IPS-18c (cell line): ENCODE results near the gene CCNL1.
"Not testable (repeated sequence)": the region's sequence is repeated elsewhere in the genome, so short reads cannot be mapped to it uniquely, and the experiment has no call there.

ENCODE experiments used
- H3K4me3 ChIP-seq: 2 replicates; pipeline ENCODE4 v1.7.0; 2013; ENCODE audit warnings: low read depth, mild to moderate bottlenecking, low read length, moderate library complexity; ENCODE audit not compliant: insufficient read depth
- H3K9me3 ChIP-seq: one replicate; pipeline ENCODE4 v1.6.1; 2013; ENCODE audit warnings: mild to moderate bottlenecking, low read length, moderate library complexity; ENCODE audit not compliant: control insufficient read depth, insufficient read depth

Gene CCNL1

DNA sequence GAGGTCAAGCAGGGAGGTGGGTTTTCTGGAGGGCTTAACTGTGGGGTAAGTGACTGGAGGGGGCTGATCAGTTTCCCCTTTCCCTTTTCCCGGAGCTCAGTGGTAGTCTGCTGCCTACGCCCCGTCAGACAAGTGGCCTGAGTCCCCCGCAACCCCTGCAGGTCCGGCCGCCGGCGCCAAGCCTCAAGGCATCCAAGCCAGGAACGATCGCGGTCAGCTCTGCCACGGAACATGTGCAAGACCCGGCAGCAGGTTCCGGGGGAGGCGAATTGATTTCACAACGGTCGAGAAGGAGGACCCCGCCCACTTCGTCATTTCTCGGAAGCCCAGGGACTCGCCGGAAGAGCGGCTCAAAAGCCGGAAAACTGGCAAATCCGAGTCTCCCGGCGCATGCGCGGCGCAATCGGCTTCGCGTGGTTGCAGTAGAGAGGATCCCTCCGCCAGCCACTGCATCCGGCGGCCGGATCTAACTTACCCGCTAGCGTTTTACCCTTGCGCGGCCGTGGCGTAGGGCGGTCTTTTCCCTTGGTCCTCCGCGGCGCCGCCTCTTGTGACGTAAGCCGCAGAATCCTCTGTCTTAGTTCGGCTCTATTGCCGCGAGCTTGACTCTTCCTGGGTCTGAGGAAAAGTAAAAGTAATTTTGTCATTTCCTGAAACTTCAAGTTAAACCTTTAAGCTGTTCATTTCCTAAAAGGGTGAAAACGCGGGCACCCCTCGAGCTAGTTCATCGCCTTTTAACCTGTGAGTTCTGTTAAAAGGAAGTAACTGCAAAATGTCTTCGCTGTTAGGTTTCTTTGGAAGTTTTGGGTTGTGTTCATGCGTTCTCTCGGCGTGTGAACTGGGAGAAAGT, 14.9 kb upstream of the CCNL1 start:
- Histone ChIP-seq H3K9me3 (peaks cover 10% of the 10 kb centered on the region), H3K4me3 (peak overlapping the region; percentile 72)

DNA sequence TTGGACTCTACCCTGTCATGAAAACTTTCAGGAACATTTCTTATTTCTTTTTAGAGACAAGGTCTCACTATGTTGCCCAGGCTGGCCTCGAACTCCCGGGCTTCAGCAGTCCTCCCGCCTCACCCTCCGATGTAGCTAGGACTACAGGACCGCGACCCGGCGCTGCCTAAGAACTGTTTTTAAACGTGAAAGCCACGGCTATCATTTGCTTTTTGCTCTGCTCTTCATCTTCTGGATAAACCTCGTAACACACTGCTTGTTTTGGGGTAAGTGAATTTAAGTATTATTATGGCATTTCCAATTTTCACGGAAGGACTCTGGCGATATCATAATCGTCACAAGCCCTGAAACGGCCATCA, 14.3 kb upstream of the CCNL1 start:
- Histone ChIP-seq H3K9me3 (peaks cover 6% of the 10 kb centered on the region), H3K4me3 (peak overlapping the region; percentile 68)

DNA sequence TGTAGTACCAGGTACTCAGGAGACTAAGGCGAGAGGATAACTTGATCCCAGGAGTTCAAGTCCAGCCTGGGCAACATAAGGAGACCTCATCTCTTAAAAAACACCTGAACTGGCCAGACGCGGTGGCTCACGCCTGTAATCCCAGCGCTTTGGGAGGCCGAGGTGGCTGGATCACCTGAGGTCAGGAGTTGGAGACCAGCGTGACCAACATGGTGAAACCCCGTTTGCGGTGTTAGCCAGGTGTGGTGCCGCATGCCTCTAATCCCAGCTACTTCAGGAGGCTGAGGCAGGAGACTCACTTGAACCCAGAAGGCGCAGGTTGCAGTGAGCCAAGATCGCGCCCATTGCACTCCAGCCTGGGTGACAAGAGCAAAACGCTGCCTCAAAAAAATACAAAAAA, 13.4 kb upstream of the CCNL1 start:
- not testable (repeated sequence) for H3K4me3 ChIP-seq

DNA sequence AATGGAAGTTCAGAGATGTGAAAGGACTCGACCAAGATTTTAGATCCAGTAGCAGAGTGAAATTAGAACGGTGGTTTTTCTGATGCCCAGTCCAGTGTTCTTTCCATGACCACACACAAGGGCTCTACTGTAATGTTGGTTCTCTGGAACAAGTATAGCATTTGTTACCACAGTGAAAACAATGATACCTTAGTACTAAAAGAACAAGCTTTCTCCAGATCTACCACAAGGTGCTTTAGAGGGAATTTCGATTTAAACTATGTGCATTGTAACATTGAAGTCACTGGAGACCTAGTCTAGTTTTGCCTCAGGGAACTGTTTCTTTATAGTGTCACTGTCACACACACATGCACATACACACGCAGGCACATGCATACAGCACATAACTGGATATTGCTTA, 12.8 kb upstream of the CCNL1 start:
- Histone ChIP-seq H3K9me3 (no peaks in the 10 kb centered on the region), H3K4me3 (no peak overlapping the region)

More for the DNA sequence above, 13.4 kb upstream of the CCNL1 start:
- H3K9me3 ChIP-seq: not testable (repeated sequence)

DNA sequence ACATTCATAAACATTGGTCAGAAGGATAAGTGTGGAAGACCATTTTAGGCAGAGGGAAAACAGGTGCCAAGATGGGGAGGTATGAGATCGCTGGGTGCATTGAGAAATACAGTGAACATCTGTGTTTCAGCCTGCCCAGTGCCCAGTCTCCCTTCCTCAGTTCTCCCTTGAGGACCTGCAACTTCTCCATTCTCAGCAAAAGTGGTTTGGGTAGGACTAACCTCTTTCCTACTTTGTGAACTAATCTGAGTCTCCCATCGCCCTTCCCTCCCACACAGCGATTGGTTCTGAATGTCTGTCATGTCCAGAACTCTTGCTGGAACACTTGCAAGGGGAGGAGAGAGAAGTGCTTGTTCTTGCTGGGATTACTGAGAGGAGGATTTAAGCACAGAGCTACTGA, 10.9 kb upstream of the CCNL1 start:
- H3K4me3 ChIP-seq: no peak overlapping the region
- H3K9me3 ChIP-seq: no peaks in the 10 kb centered on the region

DNA sequence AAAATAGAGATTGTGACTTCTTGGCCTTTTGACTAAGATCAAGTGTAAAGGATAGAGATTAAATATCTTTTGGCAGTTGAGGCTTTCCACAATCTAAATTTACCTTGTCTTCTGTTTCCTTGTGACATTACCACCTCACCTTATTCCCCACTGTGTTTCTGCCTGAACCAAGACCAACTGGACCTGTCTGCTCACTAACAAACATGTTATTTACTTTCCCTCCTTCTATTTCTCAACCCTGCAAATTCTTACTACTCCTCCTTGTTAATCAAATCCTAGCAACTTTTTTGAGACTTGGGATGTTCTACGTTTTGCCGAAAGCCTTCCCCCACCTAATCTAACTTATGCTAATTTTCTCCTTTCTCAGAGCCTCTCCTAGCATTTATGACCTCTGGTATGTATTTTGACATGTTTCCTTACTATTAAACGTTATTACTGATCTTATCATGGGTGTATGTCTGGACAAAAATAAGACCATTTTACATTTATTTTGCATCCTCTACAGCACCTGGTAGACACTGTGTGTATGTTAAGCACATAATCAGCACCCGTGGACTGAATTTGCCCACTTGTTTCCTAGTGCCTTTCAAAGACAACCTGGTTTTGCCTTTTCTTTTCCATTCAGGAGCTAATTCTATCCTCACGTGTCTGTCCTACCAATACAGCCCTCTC, 7.6 kb upstream of the CCNL1 start:
- Histone ChIP-seq H3K4me3 (no peak overlapping the region), H3K9me3 (no peaks in the 10 kb centered on the region)

DNA sequence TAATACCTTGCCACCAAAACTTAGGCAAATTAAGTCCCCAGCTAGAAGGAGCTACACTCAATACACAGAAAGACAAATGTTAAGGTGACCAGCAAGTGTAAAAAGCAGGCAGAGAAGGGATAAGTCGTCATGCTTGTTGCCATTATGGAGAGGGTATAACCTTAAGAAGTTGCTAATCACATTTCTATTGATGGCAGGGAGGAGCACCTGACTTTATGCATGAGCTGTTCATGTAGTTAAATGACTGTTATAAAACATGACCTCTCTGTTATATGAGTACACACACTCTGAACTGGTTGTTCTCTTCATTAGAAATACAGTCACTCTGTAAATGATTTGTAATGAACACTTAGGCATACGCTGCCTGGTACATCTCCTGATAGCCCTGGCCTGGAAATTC, 6.6 kb upstream of the CCNL1 start:
- no peak overlapping the region for H3K4me3 ChIP-seq
- no peaks in the 10 kb centered on the region for H3K9me3 ChIP-seq

DNA sequence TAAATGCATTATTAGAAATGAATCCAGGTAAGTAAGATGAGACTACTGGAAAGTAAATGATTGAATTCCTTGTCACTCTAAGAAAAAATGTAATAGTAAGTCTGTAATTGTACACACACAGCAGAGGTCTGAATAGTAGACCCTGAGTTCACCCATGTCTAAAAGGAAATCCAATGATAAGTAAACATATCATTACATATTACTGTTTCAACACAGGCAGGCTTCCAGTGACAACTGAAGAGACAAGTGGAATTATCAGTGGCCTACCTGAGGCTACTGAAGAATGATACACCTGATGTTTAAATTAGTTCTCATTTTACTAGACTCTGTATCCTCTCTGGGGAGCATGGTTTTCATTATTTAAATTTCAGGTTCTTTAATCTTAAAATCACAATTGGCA, 6.2 kb upstream of the CCNL1 start:
- Histone ChIP-seq H3K9me3 (no peaks in the 10 kb centered on the region), H3K4me3 (no peak overlapping the region)

DNA sequence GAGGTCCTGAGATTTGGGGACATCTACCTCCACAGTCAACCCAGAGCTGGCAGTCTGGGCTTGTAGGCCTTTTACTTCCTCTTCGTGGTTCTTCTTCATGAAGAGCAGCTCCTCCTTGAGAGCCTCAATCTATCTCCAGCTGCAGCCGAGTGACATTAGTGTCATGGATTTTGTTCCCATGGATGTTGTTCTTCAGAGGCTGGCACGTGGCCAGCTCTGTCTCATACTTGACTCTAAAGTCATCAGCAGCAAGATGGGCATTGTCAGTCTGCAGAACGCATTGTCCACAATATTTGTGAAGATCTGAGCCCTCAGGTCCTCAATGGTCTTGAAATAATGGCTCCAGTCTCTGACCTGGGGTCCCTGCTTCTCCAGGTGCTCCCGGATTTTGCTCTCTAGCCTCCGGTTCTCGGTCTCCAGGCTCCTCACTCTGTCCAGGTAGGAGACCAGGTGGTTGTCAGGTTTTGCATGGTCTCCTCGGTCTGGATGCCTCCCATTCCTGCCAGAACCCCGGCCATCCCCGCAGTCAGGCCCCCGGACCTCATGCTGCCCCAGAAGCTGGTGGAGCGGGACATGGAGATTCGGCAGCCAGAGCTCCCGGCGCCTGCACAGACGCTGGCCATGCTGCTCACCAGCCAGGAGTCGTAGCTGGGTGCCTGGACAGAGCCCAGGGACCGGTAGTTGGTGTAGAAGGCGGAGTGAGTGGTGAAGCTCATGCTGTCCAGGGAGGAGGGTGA, 3.4 kb upstream of the CCNL1 start:
- H3K4me3 ChIP-seq: no peak overlapping the region
- no peaks in the 10 kb centered on the region for H3K9me3 ChIP-seq

DNA sequence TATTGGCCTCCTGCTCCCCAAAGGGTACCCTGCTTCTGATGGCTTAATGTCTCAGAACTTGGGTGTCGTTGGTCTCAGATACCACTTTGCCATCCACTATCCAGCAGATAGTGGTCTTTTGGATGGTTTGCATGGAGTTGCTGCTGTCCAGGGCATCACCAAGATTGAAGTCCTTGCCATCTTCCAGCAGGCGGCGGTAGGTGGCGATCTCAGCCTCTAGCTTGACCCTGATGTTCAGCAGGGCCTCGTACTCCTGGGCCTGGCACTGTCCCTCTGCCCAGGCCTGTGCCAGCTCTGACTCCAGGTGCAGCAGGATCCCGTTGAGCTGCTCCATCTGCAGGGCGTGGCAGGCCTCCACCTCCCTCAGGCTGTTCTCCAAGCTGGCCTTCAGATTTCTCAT, 2.7 kb upstream of the CCNL1 start:
- H3K4me3 ChIP-seq, H3K9me3 ChIP-seq: not testable (repeated sequence)

DNA sequence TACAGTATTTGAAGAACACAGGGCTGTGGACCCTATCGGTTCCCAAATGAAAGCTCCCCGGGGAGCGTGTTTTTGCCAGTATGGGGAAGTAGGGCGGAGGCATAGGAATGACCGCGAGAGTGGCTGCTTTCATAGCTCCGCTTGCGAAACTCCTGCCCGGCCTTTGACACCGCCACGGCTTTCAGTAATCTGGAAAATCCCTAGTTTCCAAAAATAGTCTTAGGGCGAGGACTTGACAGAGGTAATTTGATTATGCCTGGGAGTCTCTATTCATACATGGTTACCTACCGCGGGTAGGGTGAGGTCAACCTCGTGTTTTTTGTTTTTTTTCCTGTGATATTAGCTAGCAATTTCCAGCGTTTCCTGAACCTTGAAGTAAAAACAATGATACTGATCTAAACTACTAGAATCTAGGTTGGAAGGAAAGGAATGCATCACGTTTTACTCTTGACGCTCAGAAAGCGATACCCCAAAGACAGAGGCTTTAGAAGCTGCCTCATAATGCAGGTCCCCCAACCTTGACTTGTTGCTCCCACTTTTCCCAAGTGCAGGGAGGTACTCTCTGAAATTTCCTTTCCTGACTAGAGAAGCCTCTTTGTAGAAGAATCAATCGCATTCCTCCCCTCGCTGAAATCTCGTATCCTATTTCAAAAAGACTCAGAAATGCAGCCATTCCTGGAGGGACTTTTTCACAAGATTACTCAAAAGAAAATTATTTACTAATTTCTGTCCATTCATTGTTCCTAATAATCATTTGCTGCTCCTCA, 894 bp upstream of the CCNL1 start:
- no peaks in the 10 kb centered on the region for H3K9me3 ChIP-seq
- peak overlapping the region; percentile 99 for H3K4me3 ChIP-seq

DNA sequence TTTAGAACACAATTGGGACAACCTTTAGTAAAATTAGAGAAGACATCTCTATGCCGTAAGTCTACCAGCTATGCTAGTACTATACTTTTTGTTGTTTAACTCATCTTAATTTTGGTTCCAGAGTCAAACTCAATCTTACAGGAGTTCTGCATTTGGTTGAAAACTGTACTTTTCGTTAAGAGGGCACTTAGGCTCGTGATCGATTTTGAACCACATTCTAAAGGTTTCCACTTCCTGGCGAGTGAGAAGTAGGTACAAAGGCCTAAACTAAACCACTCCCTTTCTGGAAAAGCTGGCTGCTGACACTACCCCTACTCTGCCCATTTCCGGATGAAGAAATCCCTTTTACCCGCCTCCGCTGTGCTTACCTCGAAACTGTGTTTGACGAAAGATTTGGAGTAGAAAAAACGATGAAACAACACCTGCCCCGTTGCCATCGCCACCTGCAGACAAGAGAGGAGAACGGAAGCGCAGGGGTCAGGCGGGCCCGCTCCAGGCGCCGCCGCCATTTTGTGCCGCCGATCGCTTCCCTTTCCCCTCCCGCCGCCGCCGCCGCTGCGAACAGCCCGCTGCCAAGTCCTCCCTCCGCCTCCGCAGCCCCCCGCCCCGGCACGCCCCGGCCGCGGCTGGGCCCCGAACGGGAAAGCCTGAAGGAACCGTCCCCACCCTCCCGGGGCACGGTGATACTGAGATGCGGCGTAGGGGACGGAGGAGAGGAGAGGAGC, 748 bp downstream of the CCNL1 start:
- Histone ChIP-seq H3K4me3 (peak overlapping the region; percentile 99), H3K9me3 (no peaks in the 10 kb centered on the region)

DNA sequence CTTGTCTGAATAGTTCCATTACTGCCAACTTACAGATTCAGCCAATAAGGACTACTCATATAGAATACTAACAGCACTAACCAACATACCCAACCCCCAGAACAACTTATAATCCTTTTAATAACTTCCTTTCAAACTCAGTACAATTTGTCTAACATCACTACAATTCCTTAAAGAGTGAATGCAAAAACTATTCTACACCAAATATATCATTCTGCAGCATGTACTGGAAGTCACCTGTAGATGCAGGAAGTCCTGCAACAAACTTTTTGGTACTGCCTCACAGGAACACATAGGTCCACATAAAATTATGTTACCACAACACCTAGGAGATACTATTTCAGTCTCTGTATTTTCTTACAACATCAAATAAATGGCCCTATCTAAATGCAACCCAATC, 2.1 kb downstream of the CCNL1 start:
- H3K4me3 ChIP-seq: peak overlapping the region; percentile 25; the same call in 1 of the 2 replicates

DNA sequence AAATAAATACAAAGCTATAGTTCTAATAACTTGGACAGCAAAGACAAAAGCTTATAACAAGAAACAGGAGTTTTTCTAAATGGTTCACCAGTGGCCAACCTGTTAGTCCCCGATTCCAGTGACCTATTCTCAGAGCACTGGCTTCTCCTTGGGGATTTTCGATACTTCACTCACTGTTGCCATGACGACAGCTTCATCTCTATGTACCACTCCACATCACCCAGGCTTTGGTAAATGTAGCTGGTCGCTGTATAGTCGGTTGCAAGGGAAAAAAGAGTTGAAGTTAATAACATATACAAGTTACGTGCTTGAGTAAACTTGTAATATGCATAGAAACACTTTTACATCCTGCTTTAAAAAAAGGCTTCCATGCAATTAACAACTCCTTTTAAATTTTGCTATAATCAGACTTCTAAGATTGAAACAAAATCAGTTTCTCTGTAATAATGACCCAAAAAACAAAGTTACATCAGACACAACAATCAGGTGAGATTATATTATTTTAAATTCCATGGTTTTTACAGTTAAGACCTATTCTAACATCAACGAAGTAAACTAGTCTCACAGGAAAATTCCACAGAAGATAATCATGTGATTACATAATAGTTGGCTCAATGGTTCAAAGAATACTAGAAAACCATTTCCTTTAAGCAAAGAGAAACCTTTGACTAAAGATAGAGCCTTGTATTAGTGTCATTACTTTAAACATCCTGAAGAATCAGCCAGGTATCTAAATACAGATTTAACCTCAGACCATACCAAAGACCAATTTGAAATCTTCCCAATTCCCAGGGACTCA, 2.9 kb downstream of the CCNL1 start:
- H3K4me3 ChIP-seq: no peak overlapping the region
- no peaks in the 10 kb centered on the region for H3K9me3 ChIP-seq

More for the DNA sequence above, 2.1 kb downstream of the CCNL1 start:
- H3K9me3 ChIP-seq: no peaks in the 10 kb centered on the region

DNA sequence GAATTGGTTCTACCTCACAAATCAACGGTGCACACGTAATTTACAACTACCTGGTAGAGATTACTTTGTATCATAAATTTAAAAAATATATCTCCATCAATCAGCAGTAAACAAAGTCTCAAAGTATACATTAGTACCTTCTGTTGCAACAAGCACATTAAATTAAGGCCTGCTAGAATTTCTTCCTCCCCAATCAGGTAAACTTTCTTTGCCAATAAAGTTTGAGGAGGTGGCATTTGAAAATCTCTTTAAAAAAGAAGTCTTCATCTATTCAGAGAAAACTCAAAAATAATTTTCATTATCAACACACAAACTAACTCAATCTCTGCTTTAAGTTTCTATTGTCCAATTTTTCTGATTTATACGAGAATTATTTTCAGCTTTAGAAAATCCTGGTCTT, 4.4 kb downstream of the CCNL1 start:
- no peak overlapping the region for H3K4me3 ChIP-seq
- H3K9me3 ChIP-seq: no peaks in the 10 kb centered on the region
